ENCODE measurements around the gene RAB10. TPM values are rescaled to one million over a fixed set of nuclear protein-coding genes. Genes with fewer than 3 reads are reported as not detected.

RAB10 gene
- 10 to 100 TPM; 87.2 to 90.3 TPM for total RNA-seq

GRCh38 chr2:26033818-26034636 is at the start of gene RAB10:
TSS of gene RAB10 (plus strand) at chr2:26034084. CDS start at chr2:26034609, 525 bp downstream.

GRCh38 chr2:26172871-26173775 is 139.2 kb downstream of the RAB10 start, which contains the start of gene GAREM2:
TSS of gene GAREM2 (plus strand) at chr2:26173088. CDS start at chr2:26173221, 133 bp downstream.

Other genes with a start within 250 kb of the RAB10 start
- gene ASXL2, start 155.6 kb upstream of the RAB10 start, total RNA-seq: 10 to 100 TPM; 45.9 to 49.3 TPM
- gene KIF3C, start 51.6 kb upstream of the RAB10 start, total RNA-seq: 10 to 100 TPM in 1 of 2 experiments, 1 to 10 TPM in 1; 6.0 to 10.7 TPM
- gene GAREM2, start 139.0 kb downstream of the RAB10 start, total RNA-seq: 1 to 10 TPM; 2.7 to 5.7 TPM
- 100 to 1,000 TPM; 127 to 131 TPM for gene HADHA, start 210.5 kb downstream of the RAB10 start, total RNA-seq
- gene HADHB, start 210.9 kb downstream of the RAB10 start, total RNA-seq: 10 to 100 TPM; 59.5 to 66.6 TPM

Data from activated naive CD4-positive, alpha-beta T cell treated with anti-CD3 and anti-CD28 coated beads, Interleukin-2, amount 10 ng/mL, durations not matched to agents 5 hours and 36 hours (primary cell).